NT2/D1 (cell line): Measurements from ENCODE around the gene ASB5.
"Not testable (repeated sequence)": the region's sequence is repeated elsewhere in the genome, so short reads cannot be mapped to it uniquely, and the experiment has no call there.

ENCODE experiments used
- DNase-seq: peaks from one replicate; pipeline ENCODE4 v3.0.0-alpha.2; 2011; ENCODE audit warnings: low read depth, low spot score
- H3K27me3 ChIP-seq: 2 replicates; pipeline ENCODE4 v1.6.0; 2011; ENCODE audit warnings: mild to moderate bottlenecking; ENCODE audit not compliant: insufficient read length, insufficient read depth
- H3K36me3 ChIP-seq: 2 replicates; pipeline ENCODE4 v1.6.1; 2011; ENCODE audit warnings: mild to moderate bottlenecking, low read length, mixed read lengths; ENCODE audit not compliant: insufficient read depth, insufficient read length
- H3K4me1 ChIP-seq: 2 replicates; pipeline ENCODE4 v1.5.1; 2011; ENCODE audit not compliant: insufficient read depth, insufficient read length
- H3K4me3 ChIP-seq: 2 replicates; pipeline ENCODE4 v1.5.1; 2011; ENCODE audit warnings: low read depth; ENCODE audit not compliant: insufficient read length
- H3K9ac ChIP-seq: 2 replicates; pipeline ENCODE4 v1.6.0; 2011; ENCODE audit warnings: low read depth; ENCODE audit not compliant: insufficient read length
- H3K9me3 ChIP-seq: 2 replicates; pipeline ENCODE4 v1.5.1; 2011; ENCODE audit warnings: mild to moderate bottlenecking, low read length; ENCODE audit not compliant: insufficient read depth
- SUZ12 ChIP-seq: IDR thresholded peaks from 2 replicates; pipeline ENCODE4 v1.6.1; 2011; ENCODE audit not compliant: insufficient read length, insufficient read depth; ENCODE audit errors: extremely low read depth
- YY1 ChIP-seq: IDR thresholded peaks from 2 replicates; pipeline ENCODE4 v1.6.1; 2011; ENCODE audit not compliant: insufficient read length, insufficient read depth
- ZNF274 ChIP-seq: IDR thresholded peaks from 2 replicates; pipeline ENCODE4 v1.6.1; 2011; ENCODE audit warnings: mild to moderate bottlenecking, low read depth, low read length

ASB5 gene

GRCh38 chr4:176292920-176293319, 23.9 kb upstream of the ASB5 start:
- H3K4me1 ChIP-seq: no peaks in the 10 kb centered on the region
- H3K36me3 ChIP-seq: no peaks in the 10 kb centered on the region
- no peak for DNase-seq
- H3K4me3 ChIP-seq: no peak overlapping the region
- no peak overlapping the region for H3K9ac ChIP-seq
- no peaks in the 10 kb centered on the region for H3K9me3 ChIP-seq
- no peak for TF ChIP-seq ZNF274
- no peak for TF ChIP-seq YY1
- no peak for TF ChIP-seq SUZ12
- H3K27me3 ChIP-seq: no peaks in the 10 kb centered on the region

GRCh38 chr4:176291748-176292147, 22.7 kb upstream of the ASB5 start:
- no peak for TF ChIP-seq ZNF274
- TF ChIP-seq YY1: no peak
- no peak for TF ChIP-seq SUZ12
- H3K9ac ChIP-seq: no peak overlapping the region
- no peak overlapping the region for H3K4me3 ChIP-seq
- H3K4me1 ChIP-seq: no peaks in the 10 kb centered on the region
- no peaks in the 10 kb centered on the region for H3K9me3 ChIP-seq
- no peaks in the 10 kb centered on the region for H3K27me3 ChIP-seq
- H3K36me3 ChIP-seq: no peaks in the 10 kb centered on the region
- no peak for DNase-seq

GRCh38 chr4:176290520-176290919, 21.5 kb upstream of the ASB5 start:
- H3K4me3 ChIP-seq: no peak overlapping the region
- H3K9me3 ChIP-seq: no peaks in the 10 kb centered on the region
- no peaks in the 10 kb centered on the region for H3K36me3 ChIP-seq
- no peaks in the 10 kb centered on the region for H3K27me3 ChIP-seq
- no peaks in the 10 kb centered on the region for H3K4me1 ChIP-seq
- no peak for TF ChIP-seq SUZ12
- TF ChIP-seq YY1: no peak
- TF ChIP-seq ZNF274: no peak
- H3K9ac ChIP-seq: no peak overlapping the region
- DNase-seq: no peak

GRCh38 chr4:176289561-176289960, 20.5 kb upstream of the ASB5 start:
- TF ChIP-seq YY1: no peak
- TF ChIP-seq ZNF274: no peak
- TF ChIP-seq SUZ12: no peak
- no peaks in the 10 kb centered on the region for H3K9me3 ChIP-seq
- H3K9ac ChIP-seq: no peak overlapping the region
- H3K4me3 ChIP-seq: no peak overlapping the region
- no peak for DNase-seq
- H3K27me3 ChIP-seq: no peaks in the 10 kb centered on the region
- H3K36me3 ChIP-seq: no peaks in the 10 kb centered on the region
- H3K4me1 ChIP-seq: no peaks in the 10 kb centered on the region

GRCh38 chr4:176288020-176288419, 19.0 kb upstream of the ASB5 start:
- Histone ChIP-seq H3K9me3 (no peaks in the 10 kb centered on the region), H3K9ac (no peak overlapping the region), H3K4me1 (no peaks in the 10 kb centered on the region), H3K36me3 (no peaks in the 10 kb centered on the region), H3K4me3 (no peak overlapping the region), H3K27me3 (no peaks in the 10 kb centered on the region)
- no peak for TF ChIP-seq SUZ12
- TF ChIP-seq ZNF274: no peak
- no peak for TF ChIP-seq YY1
- no peak for DNase-seq

- DNase-seq: no peak
- Histone ChIP-seq H3K9ac (no peak overlapping the region), H3K4me3 (no peak overlapping the region), H3K9me3 (no peaks in the 10 kb centered on the region), H3K4me1 (no peaks in the 10 kb centered on the region), H3K27me3 (no peaks in the 10 kb centered on the region), H3K36me3 (no peaks in the 10 kb centered on the region)
- TF ChIP-seq ZNF274: no peak
- no peak for TF ChIP-seq YY1
- no peak for TF ChIP-seq SUZ12
These were observed 18.5 kb upstream of the ASB5 start for GRCh38 chr4:176287546-176287945.

- Histone ChIP-seq H3K27me3 (no peaks in the 10 kb centered on the region), H3K4me1 (no peaks in the 10 kb centered on the region), H3K4me3 (no peak overlapping the region), H3K9ac (no peak overlapping the region), H3K9me3 (no peaks in the 10 kb centered on the region), H3K36me3 (no peaks in the 10 kb centered on the region)
- TF ChIP-seq SUZ12 (no peak), YY1 (no peak), ZNF274 (no peak)
- DNase-seq: no peak
These were observed 17.7 kb upstream of the ASB5 start for GRCh38 chr4:176286728-176287127.

- H3K27me3 ChIP-seq, H3K9ac ChIP-seq, H3K9me3 ChIP-seq, H3K36me3 ChIP-seq, H3K4me3 ChIP-seq, DNase-seq, H3K4me1 ChIP-seq: not testable (repeated sequence)
These were observed 10.5 kb upstream of the ASB5 start for GRCh38 chr4:176279560-176279959.
